Right lobe of liver (tissue), 6 donors: Measurements from ENCODE around the gene SLC16A10. TPM values are rescaled to one million over a fixed set of nuclear protein-coding genes. Genes with fewer than 3 reads are reported as not detected.
A peak's percentile ranks its signal among the peaks of the same experiment; 100 is the strongest.

Experiments
- ATAC-seq, 4 donors: fragments of 200-7000 bp; cut with Tn5 transposase; one replicate each; pipeline ENCODE4 v1.9.1; 2020; ENCODE audit warnings: mild to moderate bottlenecking in 4 of 4, moderate library complexity in 4 of 4
- DNase-seq, 3 donors: peaks; one replicate each; pipeline ENCODE4 v3.0.0-alpha.2; 2020
- H3K27ac ChIP-seq, 3 donors: fragments of 200-600 bp; one replicate each; pipeline ENCODE4 v1.8.0; 2022
- H3K27me3 ChIP-seq, 2 donors: fragments of 200-600 bp; one replicate each; pipeline ENCODE4 v1.8.0; 2022
- H3K36me3 ChIP-seq, 4 donors: fragments of 200-600 bp; sonication (generic) in 1 of 4; one replicate each; pipeline versions ENCODE4 v1.5.1 to v1.8.0; 2017 to 2022; ENCODE audit warnings: control low read depth in 1 of 4
- H3K4me1 ChIP-seq, 4 donors: fragments of 200-600 bp; sonication (generic) in 1 of 4; one replicate each; pipeline versions ENCODE4 v1.5.1 to v1.8.0; 2017 to 2022; ENCODE audit warnings: control low read depth in 1 of 4
- H3K4me3 ChIP-seq, 3 donors: fragments of 200-600 bp; one replicate each; pipeline ENCODE4 v1.8.0; 2022
- H3K9me3 ChIP-seq, 4 donors: fragments of 200-600 bp; sonication (generic) in 1 of 4; one replicate each; pipeline versions ENCODE4 v1.5.1 to v1.8.0; 2017 to 2022; ENCODE audit warnings: control low read depth in 1 of 4
- POLR2A ChIP-seq: fragments of 450-650 bp; IDR thresholded peaks from one replicate; pipeline ENCODE4 v1.6.1; 2017; ENCODE audit warnings: antibody characterized with exemption, mild to moderate bottlenecking
- WGBS: methylation state at CpG from one replicate; pipeline ENCODE4 v1.1.6; 2018; ENCODE audit warnings: low coverage, low lambda C conversion rate; ENCODE audit not compliant: insufficient coverage; ENCODE audit errors: missing lambda C conversion rate; 5-methylcytosine and 5-hydroxymethylcytosine counted together
- intact Hi-C, 2 donors: fragments of 100-400 bp; cut with DNase I; formaldehyde crosslinking; loops; one replicate each; pipeline versions ENCODE4 v1.11.2 to v1.14.1; 2022
- total RNA-seq, 6 experiments: library from RNA; depleted of rRNA in 2 of 6; stranded (reverse); fragments of >200 nt in 2 of 6; fragmentation: NEBNext Ultra II Directional in 3 of 6; extraction: Animal tissue kit (Norgen Biotek cat#: 25700) in 3 of 6; gene quantifications; one replicate each; pipeline versions ENCODE4 v1.1.0 to v1.2.4, GENCODE V29; 2016 to 2023
- TF ChIP-seq, protein P1 (sequence below), 4 donors: fragments of 200-600 bp in 3 of 4; fragments of 450-650 bp in 1 of 4; IDR thresholded peaks; one replicate each; pipeline versions ENCODE4 v1.5.1 to v1.8.0; 2016 to 2022; ENCODE audit warnings: antibody characterized with exemption in 4 of 4, mild to moderate bottlenecking in 2 of 4
- donor health status: DM: no; HTN: yes; CAD: no.
- donor health status: DM: no; HTN: no; CAD: no.
- donor health status: DM: no; HTN: no; CAD: no.
- donor health status: DM: no; HTN: yes; CAD: no.
- donor health status: DM: no; HTN: yes; CAD: no.

The SLC16A10 gene
- total RNA-seq, 6 experiments from 2014 or later, result 2.9 to 15.8 (median 6.6) TPM

DNA sequence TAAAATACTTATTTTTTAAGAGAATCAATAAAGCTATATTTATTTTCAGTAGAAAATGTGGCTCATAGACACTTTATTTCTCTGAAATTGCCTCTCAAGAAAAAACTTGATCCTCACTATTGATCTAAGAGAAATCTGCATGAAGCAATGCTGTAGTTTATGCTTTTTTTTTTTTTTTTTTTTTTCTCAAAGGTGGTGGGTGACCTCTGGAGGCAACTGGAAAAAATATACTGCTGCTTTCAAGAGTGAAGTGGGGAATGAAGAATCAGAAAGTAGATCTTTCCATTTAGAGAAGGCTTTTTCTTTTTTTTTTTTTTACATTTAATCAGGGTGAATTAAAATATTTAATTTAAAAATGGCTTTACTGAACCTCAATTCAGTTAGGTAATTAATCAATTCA, 169.3 kb downstream of the SLC16A10 start:
- no peaks in the 10 kb centered on the region for H3K36me3 ChIP-seq
- no peaks in the 10 kb centered on the region for H3K27me3 ChIP-seq
- H3K9me3 ChIP-seq, result no peaks in the 10 kb centered on the region
- intact Hi-C loops, result loop anchor here in 1 of 2 donors (10.0 kb wide), 1 partner anchor 388 kb away; no protein-coding TSS in a partner anchor
- H3K4me3 ChIP-seq, result no peak overlapping the region
- no peak overlapping the region for H3K27ac ChIP-seq
- ATAC-seq (no peak), DNase-seq (no peak)
- TF ChIP-seq POLR2A, result no peak
- TF ChIP-seq, protein P1, sequence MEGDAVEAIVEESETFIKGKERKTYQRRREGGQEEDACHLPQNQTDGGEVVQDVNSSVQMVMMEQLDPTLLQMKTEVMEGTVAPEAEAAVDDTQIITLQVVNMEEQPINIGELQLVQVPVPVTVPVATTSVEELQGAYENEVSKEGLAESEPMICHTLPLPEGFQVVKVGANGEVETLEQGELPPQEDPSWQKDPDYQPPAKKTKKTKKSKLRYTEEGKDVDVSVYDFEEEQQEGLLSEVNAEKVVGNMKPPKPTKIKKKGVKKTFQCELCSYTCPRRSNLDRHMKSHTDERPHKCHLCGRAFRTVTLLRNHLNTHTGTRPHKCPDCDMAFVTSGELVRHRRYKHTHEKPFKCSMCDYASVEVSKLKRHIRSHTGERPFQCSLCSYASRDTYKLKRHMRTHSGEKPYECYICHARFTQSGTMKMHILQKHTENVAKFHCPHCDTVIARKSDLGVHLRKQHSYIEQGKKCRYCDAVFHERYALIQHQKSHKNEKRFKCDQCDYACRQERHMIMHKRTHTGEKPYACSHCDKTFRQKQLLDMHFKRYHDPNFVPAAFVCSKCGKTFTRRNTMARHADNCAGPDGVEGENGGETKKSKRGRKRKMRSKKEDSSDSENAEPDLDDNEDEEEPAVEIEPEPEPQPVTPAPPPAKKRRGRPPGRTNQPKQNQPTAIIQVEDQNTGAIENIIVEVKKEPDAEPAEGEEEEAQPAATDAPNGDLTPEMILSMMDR (IDR thresholded peaks at IDR 0.05), result peak in 2 of 4 donors; percentile 4 to 22
- peaks cover 0 to 8% (median 0%) of the 10 kb centered on the region in 4 donors for H3K4me1 ChIP-seq

DNA sequence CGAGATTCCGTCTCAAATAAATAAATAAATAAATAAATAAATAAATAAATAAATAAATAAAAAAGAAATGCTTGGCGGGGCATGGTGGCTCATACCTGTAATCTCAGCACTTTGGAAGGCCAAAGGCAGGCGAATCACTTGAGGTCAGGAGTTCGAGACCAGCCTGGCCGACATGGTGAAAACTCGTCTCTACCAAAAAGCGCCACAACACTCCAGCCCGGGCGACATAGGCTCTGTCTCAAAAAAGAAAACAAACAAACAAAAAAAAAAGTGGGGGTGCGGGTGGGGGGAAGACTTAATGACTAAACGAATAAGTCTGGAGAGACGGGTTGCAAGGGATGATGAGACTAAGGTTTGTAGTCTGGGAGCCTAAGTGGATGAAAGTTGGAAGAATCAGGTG, 170.7 kb downstream of the SLC16A10 start:
- ATAC-seq, result no peak
- intact Hi-C loops, result loop anchor here in 1 of 2 donors (10.0 kb wide), 1 partner anchor 387 kb away; no protein-coding TSS in a partner anchor
- Histone ChIP-seq H3K4me3 (no peak overlapping the region), H3K4me1 (peaks cover 0 to 8% (median 0%) of the 10 kb centered on the region in 4 donors), H3K27me3 (no peaks in the 10 kb centered on the region), H3K36me3 (no peaks in the 10 kb centered on the region), H3K27ac (no peak overlapping the region), H3K9me3 (no peaks in the 10 kb centered on the region)
- no peak for DNase-seq
- no peak for TF ChIP-seq POLR2A
- TF ChIP-seq, protein P1 (IDR thresholded peaks at IDR 0.05), result no peak
- 83% methylated on average over 12 of the region's 13 CpGs for WGBS

DNA sequence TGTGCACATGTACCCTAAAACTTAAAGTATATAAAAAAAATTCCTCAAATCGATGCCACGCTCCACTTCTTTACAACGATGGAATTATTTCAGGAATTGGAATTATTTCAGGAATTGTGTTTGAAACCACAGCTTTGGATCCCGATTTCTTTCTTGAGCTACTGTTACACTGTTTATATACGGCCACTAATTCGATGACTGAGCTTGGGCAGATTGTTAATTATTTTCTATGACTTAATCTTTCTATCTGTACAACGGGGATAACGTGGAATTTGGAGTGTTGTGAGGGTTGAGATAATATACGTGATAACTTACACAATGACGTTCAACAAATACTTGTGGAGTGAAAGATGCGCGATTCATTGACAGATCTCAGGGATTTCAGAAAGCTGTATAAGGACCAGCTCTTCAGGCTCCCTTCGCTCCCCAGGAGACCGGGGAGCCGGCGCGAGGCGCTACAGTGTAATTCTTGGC, 171.3 kb downstream of the SLC16A10 start:
- H3K27me3 ChIP-seq, result no peaks in the 10 kb centered on the region
- TF ChIP-seq, protein P1 (IDR thresholded peaks at IDR 0.05), result no peak
- TF ChIP-seq POLR2A, result no peak
- H3K9me3 ChIP-seq, result no peaks in the 10 kb centered on the region
- no peak overlapping the region for H3K27ac ChIP-seq
- no peaks in the 10 kb centered on the region for H3K36me3 ChIP-seq
- H3K4me1 ChIP-seq, result peaks cover 0 to 8% (median 0%) of the 10 kb centered on the region in 4 donors
- H3K4me3 ChIP-seq, result peak overlapping the region in 2 of 3 donors; percentile 74 to 90
- ATAC-seq (no peak), DNase-seq (no peak)
- intact Hi-C loops, result loop anchor here in 1 of 2 donors (10.0 kb wide), 1 partner anchor 386 kb away; no protein-coding TSS in a partner anchor
- 12% methylated on average over 18 of the region's 18 CpGs for WGBS

GRCh38 chr6:111259089-111259831, 172.0 kb downstream of the SLC16A10 start:
- WGBS, result 0% methylated on average over 1 of the region's 59 CpGs
- Histone ChIP-seq H3K27me3 (no peaks in the 10 kb centered on the region), H3K27ac (peak overlapping the region; percentile 84 to 91 (median 87)), H3K36me3 (peaks cover 0 to 5% (median 0%) of the 10 kb centered on the region in 4 donors), H3K4me1 (peaks cover 0 to 8% (median 0%) of the 10 kb centered on the region in 4 donors), H3K4me3 (peak overlapping the region; percentile 74 to 93 (median 90)), H3K9me3 (no peaks in the 10 kb centered on the region)
- intact Hi-C loops, result loop anchor here in 1 of 2 donors (10.0 kb wide), 1 partner anchor 386 kb away; no protein-coding TSS in a partner anchor
- DNase-seq, result peak; percentile 98 to 99 (median 99)
- TF ChIP-seq, protein P1 (IDR thresholded peaks at IDR 0.05), result peak; percentile 90 to 98 (median 94)
- peak; percentile 65 for TF ChIP-seq POLR2A
- peak; percentile 99 to 100 (median 99) for ATAC-seq
